Activated CD4-positive, alpha-beta T cell treated with anti-CD3 and anti-CD28 coated beads, Interleukin-2, amount 10 ng/mL, durations not matched to agents 24 days and 14 days (primary cell): Measurements from ENCODE around the gene FAM131B. TPM values are rescaled to one million over a fixed set of nuclear protein-coding genes. Genes with fewer than 3 reads are reported as not detected.

Experiments
- DNase-seq: peaks from one replicate; pipeline ENCODE4 v3.0.0; 2022
- H3K27ac Mint-ChIP-seq: one replicate; pipeline ENCODE4 v1.8.0; 2022; ENCODE audit warnings: mild to moderate bottlenecking, mixed read lengths
- H3K27me3 Mint-ChIP-seq: one replicate; pipeline ENCODE4 v1.8.0; 2022; ENCODE audit warnings: mixed read lengths
- H3K36me3 Mint-ChIP-seq: one replicate; pipeline ENCODE4 v1.8.0; 2022; ENCODE audit warnings: low read depth, mild to moderate bottlenecking, mixed read lengths
- H3K4me1 Mint-ChIP-seq: one replicate; pipeline ENCODE4 v1.8.0; 2021; ENCODE audit warnings: mixed read lengths
- H3K4me3 Mint-ChIP-seq: one replicate; pipeline ENCODE4 v1.8.0; 2022; ENCODE audit warnings: mild to moderate bottlenecking, moderate library complexity, mixed read lengths
- H3K9me3 Mint-ChIP-seq: one replicate; pipeline ENCODE4 v1.8.0; 2021; ENCODE audit warnings: mixed read lengths
- intact Hi-C: fragments of 100-400 bp; cut with micrococcal nuclease; formaldehyde crosslinking; loops from one replicate; pipeline ENCODE4 v1.15.1; 2023
- total RNA-seq: library from RNA; stranded (reverse); gene quantifications from 2 replicates; pipeline ENCODE4 v1.2.3, GENCODE V29; 2022

Gene FAM131B
- total RNA-seq, 1 donor from 2014 or later: 0.37 TPM

- Mint-ChIP-seq H3K36me3 (no peaks in the 10 kb centered on the region), H3K9me3 (no peaks in the 10 kb centered on the region), H3K4me1 (peaks cover 11% of the 10 kb centered on the region), H3K27ac (no peak overlapping the region), H3K27me3 (peaks cover 31% of the 10 kb centered on the region), H3K4me3 (no peak overlapping the region)
- DNase-seq: no peak
- intact Hi-C loops: no loop called here
Measured at GRCh38 chr7:143351574-143351973, 10.9 kb downstream of the FAM131B start.

- no peak overlapping the region for H3K4me3 Mint-ChIP-seq
- H3K27me3 Mint-ChIP-seq: peaks cover 36% of the 10 kb centered on the region
- no peak overlapping the region for H3K27ac Mint-ChIP-seq
- no peak for DNase-seq
- H3K9me3 Mint-ChIP-seq: no peaks in the 10 kb centered on the region
- peaks cover 11% of the 10 kb centered on the region for H3K4me1 Mint-ChIP-seq
- intact Hi-C loops: no loop called here
- no peaks in the 10 kb centered on the region for H3K36me3 Mint-ChIP-seq
Measured at GRCh38 chr7:143351060-143351459, 11.5 kb downstream of the FAM131B start.

- Mint-ChIP-seq H3K4me1 (peaks cover 20% of the 10 kb centered on the region), H3K4me3 (no peak overlapping the region), H3K27ac (no peak overlapping the region), H3K27me3 (peaks cover 45% of the 10 kb centered on the region), H3K9me3 (no peaks in the 10 kb centered on the region), H3K36me3 (no peaks in the 10 kb centered on the region)
- intact Hi-C loops: loop anchor here (5.0 kb wide), 1 partner anchor 34 kb away; the partner anchor contains the start of gene ZYX
- DNase-seq: no peak
Measured at GRCh38 chr7:143347950-143348349, 14.6 kb downstream of the FAM131B start.

- Mint-ChIP-seq H3K4me3 (no peak overlapping the region), H3K27ac (no peak overlapping the region), H3K9me3 (no peaks in the 10 kb centered on the region), H3K36me3 (no peaks in the 10 kb centered on the region), H3K27me3 (peaks cover 50% of the 10 kb centered on the region), H3K4me1 (peaks cover 18% of the 10 kb centered on the region)
- intact Hi-C loops: loop anchor here (5.0 kb wide), 1 partner anchor 36 kb away; the partner anchor contains the start of gene ZYX
- no peak for DNase-seq
Measured at GRCh38 chr7:143346018-143346417, 16.5 kb downstream of the FAM131B start.

GRCh38 chr7:143345428-143345900 lies 17.0 kb downstream of the FAM131B start:
- peak overlapping the region; percentile 77 for H3K4me3 Mint-ChIP-seq
- peaks cover 50% of the 10 kb centered on the region for H3K27me3 Mint-ChIP-seq
- intact Hi-C loops: loop anchor here (1.0 to 5.0 kb wide), 2 partner anchors 37 to 105 kb away; partner anchors contain the start of gene ZYX
- DNase-seq: peak; percentile 90
- H3K4me1 Mint-ChIP-seq: peaks cover 18% of the 10 kb centered on the region
- H3K36me3 Mint-ChIP-seq: no peaks in the 10 kb centered on the region
- no peaks in the 10 kb centered on the region for H3K9me3 Mint-ChIP-seq
- H3K27ac Mint-ChIP-seq: peak overlapping the region; percentile 52

GRCh38 chr7:143343596-143343995 lies 18.9 kb downstream of the FAM131B start:
- Mint-ChIP-seq H3K27me3 (peaks cover 55% of the 10 kb centered on the region), H3K36me3 (no peaks in the 10 kb centered on the region), H3K4me1 (peaks cover 18% of the 10 kb centered on the region), H3K4me3 (no peak overlapping the region), H3K9me3 (no peaks in the 10 kb centered on the region), H3K27ac (no peak overlapping the region)
- intact Hi-C loops: no loop called here
- DNase-seq: no peak

GRCh38 chr7:143341842-143342241 lies 20.7 kb downstream of the FAM131B start:
- intact Hi-C loops: no loop called here
- H3K27me3 Mint-ChIP-seq: peaks cover 51% of the 10 kb centered on the region
- H3K4me3 Mint-ChIP-seq: no peak overlapping the region
- no peak for DNase-seq
- H3K9me3 Mint-ChIP-seq: no peaks in the 10 kb centered on the region
- peaks cover 11% of the 10 kb centered on the region for H3K4me1 Mint-ChIP-seq
- no peaks in the 10 kb centered on the region for H3K36me3 Mint-ChIP-seq
- H3K27ac Mint-ChIP-seq: no peak overlapping the region

GRCh38 chr7:143337216-143337615 lies 25.3 kb downstream of the FAM131B start:
- peaks cover 51% of the 10 kb centered on the region for H3K27me3 Mint-ChIP-seq
- H3K9me3 Mint-ChIP-seq: no peaks in the 10 kb centered on the region
- no peak overlapping the region for H3K27ac Mint-ChIP-seq
- H3K4me1 Mint-ChIP-seq: no peaks in the 10 kb centered on the region
- H3K4me3 Mint-ChIP-seq: no peak overlapping the region
- intact Hi-C loops: no loop called here
- no peaks in the 10 kb centered on the region for H3K36me3 Mint-ChIP-seq
- no peak for DNase-seq

- H3K27me3 Mint-ChIP-seq: peaks cover 42% of the 10 kb centered on the region
- H3K9me3 Mint-ChIP-seq: no peaks in the 10 kb centered on the region
- H3K4me3 Mint-ChIP-seq: no peak overlapping the region
- no peaks in the 10 kb centered on the region for H3K4me1 Mint-ChIP-seq
- no peak overlapping the region for H3K27ac Mint-ChIP-seq
- H3K36me3 Mint-ChIP-seq: no peaks in the 10 kb centered on the region
- intact Hi-C loops: no loop called here
- DNase-seq: no peak
Measured at GRCh38 chr7:143334244-143334643, 28.3 kb downstream of the FAM131B start.

GRCh38 chr7:143331179-143331801 lies 31.2 kb downstream of the FAM131B start:
- H3K9me3 Mint-ChIP-seq: no peaks in the 10 kb centered on the region
- DNase-seq: no peak
- peaks cover 27% of the 10 kb centered on the region for H3K27me3 Mint-ChIP-seq
- H3K27ac Mint-ChIP-seq: no peak overlapping the region
- no peak overlapping the region for H3K4me3 Mint-ChIP-seq
- peaks cover 2% of the 10 kb centered on the region for H3K4me1 Mint-ChIP-seq
- H3K36me3 Mint-ChIP-seq: no peaks in the 10 kb centered on the region
- intact Hi-C loops: no loop called here

GRCh38 chr7:143329471-143330170 lies 32.9 kb downstream of the FAM131B start:
- Mint-ChIP-seq H3K27me3 (peaks cover 15% of the 10 kb centered on the region), H3K27ac (no peak overlapping the region), H3K9me3 (no peaks in the 10 kb centered on the region), H3K36me3 (no peaks in the 10 kb centered on the region), H3K4me1 (peaks cover 14% of the 10 kb centered on the region), H3K4me3 (no peak overlapping the region)
- DNase-seq: no peak
- intact Hi-C loops: no loop called here

GRCh38 chr7:143327903-143328302 lies 34.6 kb downstream of the FAM131B start:
- Mint-ChIP-seq H3K27ac (no peak overlapping the region), H3K4me3 (no peak overlapping the region), H3K27me3 (peaks cover 10% of the 10 kb centered on the region), H3K36me3 (no peaks in the 10 kb centered on the region), H3K4me1 (peaks cover 17% of the 10 kb centered on the region), H3K9me3 (no peaks in the 10 kb centered on the region)
- intact Hi-C loops: no loop called here
- DNase-seq: no peak

- Mint-ChIP-seq H3K36me3 (no peaks in the 10 kb centered on the region), H3K9me3 (no peaks in the 10 kb centered on the region), H3K27ac (peak overlapping the region; percentile 62), H3K27me3 (peaks cover 9% of the 10 kb centered on the region), H3K4me3 (peak overlapping the region; percentile 41), H3K4me1 (peaks cover 19% of the 10 kb centered on the region)
- intact Hi-C loops: no loop called here
- DNase-seq: no peak
Measured at GRCh38 chr7:143325240-143325639, 37.3 kb downstream of the FAM131B start.

- intact Hi-C loops: no loop called here
- no peaks in the 10 kb centered on the region for H3K9me3 Mint-ChIP-seq
- peak overlapping the region; percentile 29 for H3K27ac Mint-ChIP-seq
- DNase-seq: no peak
- H3K4me3 Mint-ChIP-seq: no peak overlapping the region
- H3K36me3 Mint-ChIP-seq: no peaks in the 10 kb centered on the region
- H3K4me1 Mint-ChIP-seq: peaks cover 19% of the 10 kb centered on the region
- H3K27me3 Mint-ChIP-seq: peaks cover 11% of the 10 kb centered on the region
Measured at GRCh38 chr7:143323653-143324052, 38.9 kb downstream of the FAM131B start.
